ENCODE measurements around the gene ZNF536. TPM values are rescaled to one million over a fixed set of nuclear protein-coding genes. Genes with fewer than 3 reads are reported as not detected.

ZNF536 gene
- total and polyA plus RNA-seq, 9 of the 15 experiments (the other 6 are each of a cell fraction or from before 2014, with no cell fraction given): not detected

DNA sequence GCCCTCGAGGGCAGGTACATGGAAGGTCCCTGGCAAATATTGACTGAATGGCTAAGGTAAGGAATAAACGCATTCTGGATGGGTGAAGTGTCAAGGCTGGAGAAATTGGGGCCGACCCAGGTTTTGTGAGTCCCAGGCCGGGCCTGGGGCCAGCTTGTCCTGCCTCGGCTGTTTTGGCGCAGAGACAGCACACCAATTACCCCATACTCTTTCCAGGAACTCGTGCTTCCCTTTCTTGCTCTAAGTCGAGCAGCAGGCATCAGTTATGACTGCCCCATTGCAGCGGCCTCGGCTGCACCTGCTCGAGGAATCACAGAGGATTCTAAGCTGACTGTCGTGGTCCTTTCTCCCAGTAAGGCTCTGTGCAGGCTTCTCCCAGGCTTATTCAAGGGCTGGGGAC, 67.1 kb downstream of the ZNF536 start (continued):
- TF ChIP-seq, protein P1, sequence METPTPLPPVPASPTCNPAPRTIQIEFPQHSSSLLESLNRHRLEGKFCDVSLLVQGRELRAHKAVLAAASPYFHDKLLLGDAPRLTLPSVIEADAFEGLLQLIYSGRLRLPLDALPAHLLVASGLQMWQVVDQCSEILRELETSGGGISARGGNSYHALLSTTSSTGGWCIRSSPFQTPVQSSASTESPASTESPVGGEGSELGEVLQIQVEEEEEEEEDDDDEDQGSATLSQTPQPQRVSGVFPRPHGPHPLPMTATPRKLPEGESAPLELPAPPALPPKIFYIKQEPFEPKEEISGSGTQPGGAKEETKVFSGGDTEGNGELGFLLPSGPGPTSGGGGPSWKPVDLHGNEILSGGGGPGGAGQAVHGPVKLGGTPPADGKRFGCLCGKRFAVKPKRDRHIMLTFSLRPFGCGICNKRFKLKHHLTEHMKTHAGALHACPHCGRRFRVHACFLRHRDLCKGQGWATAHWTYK (CRISPR knock-in tag; IDR thresholded peaks at IDR 0.05): no peak
- TF ChIP-seq XRCC3 (IDR thresholded peaks at IDR 0.05) (no peak), YBX1 (IDR thresholded peaks at IDR 0.05) (no peak), ZNF143 (CRISPR knock-in tag; IDR thresholded peaks at IDR 0.05) (no peak), RB1 (IDR thresholded peaks at IDR 0.05; ENCODE audit: low read depth) (no peak), RBBP5 (IDR thresholded peaks at IDR 0.05; ENCODE audit: borderline replicate concordance, insufficient read depth, low read length, poor library complexity, severe bottlenecking) (no peak), HMGN3 (IDR thresholded peaks at IDR 0.05; ENCODE audit: borderline replicate concordance, extremely low read depth, insufficient read length, low read depth, low read length) (no peak), SMAD4 (CRISPR knock-in tag; conservative IDR thresholded peaks at IDR 0.05) (no peak), BCOR (IDR thresholded peaks at IDR 0.05) (no peak), CBFA2T2 (conservative IDR thresholded peaks at IDR 0.05) (no peak), PRPF4 (IDR thresholded peaks at IDR 0.05; ENCODE audit: insufficient read depth, low read depth, low read length, poor library complexity, severe bottlenecking) (no peak)
- TF ChIP-seq, protein P2, sequence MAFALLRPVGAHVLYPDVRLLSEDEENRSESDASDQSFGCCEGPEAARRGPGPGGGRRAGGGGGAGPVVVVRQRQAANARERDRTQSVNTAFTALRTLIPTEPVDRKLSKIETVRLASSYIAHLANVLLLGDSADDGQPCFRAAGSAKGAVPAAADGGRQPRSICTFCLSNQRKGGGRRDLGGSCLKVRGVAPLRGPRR (CRISPR knock-in tag; IDR thresholded peaks at IDR 0.05): no peak
- TF ChIP-seq, protein P3, sequence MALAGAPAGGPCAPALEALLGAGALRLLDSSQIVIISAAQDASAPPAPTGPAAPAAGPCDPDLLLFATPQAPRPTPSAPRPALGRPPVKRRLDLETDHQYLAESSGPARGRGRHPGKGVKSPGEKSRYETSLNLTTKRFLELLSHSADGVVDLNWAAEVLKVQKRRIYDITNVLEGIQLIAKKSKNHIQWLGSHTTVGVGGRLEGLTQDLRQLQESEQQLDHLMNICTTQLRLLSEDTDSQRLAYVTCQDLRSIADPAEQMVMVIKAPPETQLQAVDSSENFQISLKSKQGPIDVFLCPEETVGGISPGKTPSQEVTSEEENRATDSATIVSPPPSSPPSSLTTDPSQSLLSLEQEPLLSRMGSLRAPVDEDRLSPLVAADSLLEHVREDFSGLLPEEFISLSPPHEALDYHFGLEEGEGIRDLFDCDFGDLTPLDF (CRISPR knock-in tag; IDR thresholded peaks at IDR 0.05): no peak
